ENCODE measurements around the gene PKDREJ. TPM values are rescaled to one million over a fixed set of nuclear protein-coding genes. Genes with fewer than 3 reads are reported as not detected.

The PKDREJ gene
- total and polyA plus RNA-seq, 2 experiments from 2014 or later, result not detected

GRCh38 chr22:46242076-46242475 is 21.1 kb downstream of the PKDREJ start (continued):
- TF ChIP-seq ZNF462 (CRISPR knock-in tag; IDR thresholded peaks at IDR 0.05) (no peak), ZNF114 (CRISPR knock-in tag; IDR thresholded peaks at IDR 0.05) (no peak), STAT1 (IDR thresholded peaks at IDR 0.05; ENCODE audit: unreplicated experiment) (no peak), EZH2 (IDR thresholded peaks at IDR 0.05; ENCODE audit: low read depth, unreplicated experiment) (no peak)

- H3K27me3 ChIP-seq (ENCODE audit: insufficient read depth), result no peaks in the 10 kb centered on the region
- no peak overlapping the region for H3K27ac ChIP-seq (ENCODE audit: low read depth)
- H3K36me3 ChIP-seq (ENCODE audit: insufficient read depth), result no peaks in the 10 kb centered on the region
- Mint-ChIP-seq H3K27ac (no peak overlapping the region), H3K36me3 (ENCODE audit: low read depth) (peaks cover 2% of the 10 kb centered on the region; the same call in 2 of the 3 replicates), H3K4me3 (no peak overlapping the region), H3K27me3 (ENCODE audit: insufficient read depth, low read depth, poor library complexity) (peaks cover 9% of the 10 kb centered on the region), H3K4me1 (no peaks in the 10 kb centered on the region; the same call in 2 of the 3 replicates), H3K9me3 (no peaks in the 10 kb centered on the region; the same call in 2 of the 3 replicates)
- no peaks in the 10 kb centered on the region for H3F3A ChIP-seq (replicated peaks; ENCODE audit: low read depth)
- no peak for TF ChIP-seq JUNB (IDR thresholded peaks at IDR 0.05; ENCODE audit: unreplicated experiment)
- no peak for TF ChIP-seq STAT1 (IDR thresholded peaks at IDR 0.05; ENCODE audit: unreplicated experiment)
- TF ChIP-seq EZH2 (IDR thresholded peaks at IDR 0.05; ENCODE audit: low read depth, unreplicated experiment), result no peak
- TF ChIP-seq POLR2AphosphoS5 (IDR thresholded peaks at IDR 0.05; ENCODE audit: low read depth), result no peak
- TF ChIP-seq ZNF331 (CRISPR knock-in tag; IDR thresholded peaks at IDR 0.05; ENCODE audit: low read depth), result no peak
- H3K4me1 ChIP-seq (ENCODE audit: insufficient read depth), result no peaks in the 10 kb centered on the region
- no peaks in the 10 kb centered on the region for H3K79me2 ChIP-seq (replicated peaks; ENCODE audit: insufficient read depth)
- ATAC-seq, result no peak
- DNase-seq (ENCODE audit: low spot score), result no peak
- H3K4me2 ChIP-seq, result no peak overlapping the region
- H3K4me3 ChIP-seq, result no peak overlapping the region
- H2AFZ ChIP-seq, result no peak overlapping the region
- no peaks in the 10 kb centered on the region for H4K20me1 ChIP-seq (replicated peaks; ENCODE audit: insufficient read depth)
- H3K9me2 ChIP-seq (ENCODE audit: insufficient read depth), result no peaks in the 10 kb centered on the region
These were observed 21.6 kb downstream of the PKDREJ start for GRCh38 chr22:46241396-46242007.

All from GM23338 (cell line).